ENCODE data around the gene LRP1B.

Gene LRP1B

DNA sequence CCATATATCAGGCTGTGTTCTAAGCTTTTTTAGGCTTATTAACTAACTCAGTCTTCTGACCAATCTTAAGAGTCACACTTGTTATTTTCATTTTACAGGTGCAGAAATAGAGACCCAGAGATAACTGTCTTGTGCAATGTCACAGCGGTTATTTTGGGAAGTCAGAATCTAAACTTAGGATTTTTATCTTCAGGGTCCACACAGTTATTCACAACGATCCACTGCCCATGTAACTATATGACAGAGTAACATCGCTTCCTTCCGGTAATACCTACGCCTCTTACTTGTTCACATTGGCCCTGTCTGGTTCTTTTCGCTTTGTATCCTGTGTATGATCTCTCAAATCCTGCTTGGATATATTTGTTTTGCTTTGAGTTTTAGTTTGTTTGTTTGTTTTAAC, 631.7 kb downstream of the LRP1B start:
- Mint-ChIP-seq H3K36me3 (ENCODE audit: low read depth) (no peaks in the 10 kb centered on the region), H3K4me1 (ENCODE audit: low read depth) (no peaks in the 10 kb centered on the region), H3K27me3 (no peaks in the 10 kb centered on the region), H3K27ac (no peak overlapping the region), H3K4me3 (no peak overlapping the region), H3K9me3 (no peaks in the 10 kb centered on the region)
- intact Hi-C loops (cut with micrococcal nuclease): no loop called here

DNA sequence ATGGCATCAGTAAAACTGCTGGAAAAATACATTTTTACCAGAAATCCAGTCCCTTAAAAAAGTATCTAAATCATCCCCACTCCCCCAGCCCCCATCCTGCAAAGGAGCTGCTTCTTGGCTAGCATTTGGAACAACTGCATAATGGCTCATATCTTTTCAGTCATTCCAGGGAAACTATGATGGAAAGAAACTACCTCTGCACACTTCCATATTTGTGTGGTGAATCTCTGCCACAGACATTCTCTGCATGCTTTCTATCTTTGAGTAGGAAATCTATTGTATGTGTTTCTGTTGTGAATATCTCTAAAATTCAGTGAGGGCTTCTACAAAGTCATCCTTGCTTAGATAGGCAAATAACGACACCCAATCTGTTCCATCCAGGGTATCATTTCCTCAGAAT, 632.3 kb downstream of the LRP1B start:
- H3K27ac Mint-ChIP-seq: no peak overlapping the region
- no peaks in the 10 kb centered on the region for H3K36me3 Mint-ChIP-seq (ENCODE audit: low read depth)
- no peak overlapping the region for H3K4me3 Mint-ChIP-seq
- no peaks in the 10 kb centered on the region for H3K9me3 Mint-ChIP-seq
- H3K4me1 Mint-ChIP-seq (ENCODE audit: low read depth): no peaks in the 10 kb centered on the region
- intact Hi-C loops (cut with micrococcal nuclease): no loop called here
- H3K27me3 Mint-ChIP-seq: no peaks in the 10 kb centered on the region

DNA sequence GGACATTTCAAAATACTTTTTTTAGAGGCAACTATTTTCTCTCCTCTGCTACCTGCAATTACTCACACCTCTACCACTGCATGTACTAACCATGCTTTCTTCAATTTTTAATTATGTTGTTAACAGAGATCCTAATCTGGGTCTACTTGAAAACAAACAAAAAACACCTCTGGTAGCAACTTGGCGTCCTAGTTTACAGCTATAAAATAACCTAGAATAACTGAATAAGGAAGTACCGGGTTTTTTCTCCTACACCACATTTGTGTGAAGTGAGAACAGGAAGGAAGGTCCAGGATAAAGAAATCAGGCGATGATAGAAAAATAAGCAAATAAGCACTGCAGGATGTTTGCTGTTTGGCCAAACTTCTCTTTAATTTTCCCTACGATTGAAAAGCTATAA, 633.5 kb downstream of the LRP1B start:
- Mint-ChIP-seq H3K36me3 (ENCODE audit: low read depth) (no peaks in the 10 kb centered on the region), H3K4me3 (no peak overlapping the region), H3K27ac (no peak overlapping the region), H3K27me3 (no peaks in the 10 kb centered on the region), H3K4me1 (ENCODE audit: low read depth) (no peaks in the 10 kb centered on the region), H3K9me3 (no peaks in the 10 kb centered on the region)
- intact Hi-C loops (cut with micrococcal nuclease): no loop called here

DNA sequence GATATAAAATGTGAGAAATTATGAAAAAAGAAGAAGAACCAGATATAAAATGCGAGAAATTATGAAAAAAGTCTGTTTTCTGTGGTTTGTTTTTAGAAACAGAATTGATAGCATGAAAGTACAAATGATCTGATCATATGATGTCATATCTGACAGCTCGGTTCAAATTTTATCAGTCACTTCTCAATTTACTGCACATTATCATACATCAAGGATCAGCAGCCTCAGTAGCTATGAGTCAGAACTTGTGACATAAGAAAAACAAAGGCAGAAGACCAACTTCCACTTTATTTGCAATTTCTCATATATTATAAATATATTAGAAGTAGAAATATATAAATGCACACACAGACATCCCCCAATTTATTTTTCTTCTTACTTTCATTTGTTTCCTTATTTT, 634.0 kb downstream of the LRP1B start:
- H3K27ac Mint-ChIP-seq: no peak overlapping the region
- no peaks in the 10 kb centered on the region for H3K9me3 Mint-ChIP-seq
- H3K4me1 Mint-ChIP-seq (ENCODE audit: low read depth): no peaks in the 10 kb centered on the region
- intact Hi-C loops (cut with micrococcal nuclease): no loop called here
- no peak overlapping the region for H3K4me3 Mint-ChIP-seq
- H3K27me3 Mint-ChIP-seq: no peaks in the 10 kb centered on the region
- no peaks in the 10 kb centered on the region for H3K36me3 Mint-ChIP-seq (ENCODE audit: low read depth)

DNA sequence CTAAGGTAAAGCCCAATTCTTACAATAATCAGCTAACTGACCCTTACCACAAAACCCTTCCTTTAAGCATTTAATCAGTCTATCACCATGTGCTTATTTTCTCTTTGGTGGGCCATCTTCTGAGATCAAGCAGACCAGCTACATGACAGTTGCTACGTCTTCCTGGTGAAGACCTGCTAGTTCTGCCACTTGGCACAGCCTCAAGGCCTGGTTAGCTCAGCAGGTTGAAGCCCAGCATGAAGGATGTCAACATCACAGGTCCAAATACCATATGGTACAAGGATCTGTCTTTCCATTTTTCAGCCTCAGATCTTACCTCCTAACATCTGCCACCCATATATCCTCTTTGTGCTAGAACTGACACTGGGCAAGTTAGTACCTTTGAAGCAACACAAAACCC, 636.9 kb downstream of the LRP1B start:
- intact Hi-C loops (cut with micrococcal nuclease): no loop called here
- Mint-ChIP-seq H3K27me3 (no peaks in the 10 kb centered on the region), H3K27ac (no peak overlapping the region), H3K36me3 (ENCODE audit: low read depth) (no peaks in the 10 kb centered on the region), H3K4me1 (ENCODE audit: low read depth) (no peaks in the 10 kb centered on the region), H3K9me3 (no peaks in the 10 kb centered on the region), H3K4me3 (no peak overlapping the region)

DNA sequence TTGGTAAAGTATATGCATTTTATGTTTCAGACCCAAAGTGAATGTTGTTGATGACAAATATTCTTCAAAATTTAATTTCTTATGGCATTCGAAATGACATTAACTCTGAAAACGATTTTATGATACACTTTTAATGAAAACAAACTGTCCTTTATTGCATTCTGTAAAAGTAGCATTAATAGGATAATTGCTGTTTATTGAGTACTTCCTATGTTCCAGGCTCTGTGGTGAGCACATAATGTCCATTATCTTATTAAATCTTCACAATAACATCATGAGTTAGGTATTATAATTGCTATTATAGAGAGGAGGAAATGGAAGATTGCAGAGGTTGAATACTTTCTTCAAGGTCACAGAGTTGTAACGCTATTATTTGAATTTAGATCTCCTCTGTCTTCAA, 638.0 kb downstream of the LRP1B start:
- Mint-ChIP-seq H3K9me3 (no peaks in the 10 kb centered on the region), H3K4me3 (no peak overlapping the region), H3K27ac (no peak overlapping the region), H3K36me3 (ENCODE audit: low read depth) (no peaks in the 10 kb centered on the region), H3K27me3 (no peaks in the 10 kb centered on the region), H3K4me1 (ENCODE audit: low read depth) (no peaks in the 10 kb centered on the region)
- intact Hi-C loops (cut with micrococcal nuclease): no loop called here

DNA sequence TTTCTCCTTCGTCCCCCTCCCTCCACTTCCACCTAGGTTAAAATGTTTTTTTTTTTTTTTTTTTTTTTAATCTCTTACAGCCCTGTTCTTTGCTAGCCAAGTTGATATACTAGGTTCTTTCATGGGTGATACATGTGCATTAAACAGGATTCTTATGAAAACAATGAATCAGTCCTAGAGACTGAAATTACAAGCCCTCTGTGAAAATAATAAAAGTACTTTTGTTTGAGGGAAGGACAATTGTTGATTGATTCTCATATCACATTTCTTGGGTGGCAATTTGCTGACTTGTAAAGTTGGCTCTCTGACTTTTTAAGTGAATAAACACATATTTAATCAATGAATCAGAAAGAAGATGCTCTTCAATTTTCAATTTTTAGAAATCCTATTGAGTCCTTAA, 639.9 kb downstream of the LRP1B start:
- H3K9me3 Mint-ChIP-seq: no peaks in the 10 kb centered on the region
- H3K27ac Mint-ChIP-seq: no peak overlapping the region
- intact Hi-C loops (cut with micrococcal nuclease): no loop called here
- no peak overlapping the region for H3K4me3 Mint-ChIP-seq
- H3K4me1 Mint-ChIP-seq (ENCODE audit: low read depth): no peaks in the 10 kb centered on the region
- no peaks in the 10 kb centered on the region for H3K36me3 Mint-ChIP-seq (ENCODE audit: low read depth)
- H3K27me3 Mint-ChIP-seq: no peaks in the 10 kb centered on the region

DNA sequence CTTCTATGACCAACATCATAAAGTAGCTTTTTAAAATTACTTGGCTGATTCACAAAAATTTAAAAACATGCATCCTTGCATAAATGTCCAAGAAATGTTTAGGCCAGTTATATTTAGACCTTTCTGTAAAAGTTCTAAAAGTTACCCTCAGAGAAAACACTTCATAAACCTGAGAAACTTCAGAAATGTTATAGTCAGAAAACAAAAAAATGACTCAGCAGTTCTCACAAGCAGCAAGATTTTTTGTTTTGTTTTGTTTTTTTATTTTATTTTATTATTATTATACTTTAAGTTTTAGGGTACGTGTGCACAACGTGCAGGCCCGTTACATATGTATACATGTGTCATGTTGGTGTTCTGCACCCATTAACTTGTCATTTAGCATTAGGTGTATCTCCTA, 648.1 kb downstream of the LRP1B start:
- Mint-ChIP-seq H3K9me3 (no peaks in the 10 kb centered on the region), H3K4me3 (no peak overlapping the region), H3K27ac (no peak overlapping the region), H3K4me1 (ENCODE audit: low read depth) (no peaks in the 10 kb centered on the region), H3K36me3 (ENCODE audit: low read depth) (no peaks in the 10 kb centered on the region), H3K27me3 (no peaks in the 10 kb centered on the region)
- intact Hi-C loops (cut with micrococcal nuclease): no loop called here

DNA sequence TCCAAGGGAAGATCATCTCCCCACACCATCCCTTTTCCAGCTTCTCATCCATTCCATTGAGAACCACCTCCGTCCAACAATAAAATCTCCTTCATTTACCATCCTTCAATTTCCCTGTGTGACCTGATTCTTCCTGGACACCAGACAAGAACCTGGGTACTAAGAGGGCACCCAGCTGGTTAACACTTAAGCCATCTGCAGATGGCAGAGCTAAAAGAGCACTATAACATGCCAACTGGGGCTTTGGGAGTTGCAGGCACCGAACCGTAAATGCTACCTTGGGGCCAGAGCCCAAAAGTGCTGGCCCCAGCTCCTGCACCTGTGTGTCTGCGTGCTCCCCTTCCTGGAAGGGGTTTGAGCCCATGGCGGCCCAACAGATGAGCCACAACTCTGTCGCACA, 655.0 kb downstream of the LRP1B start:
- intact Hi-C loops (cut with micrococcal nuclease): no loop called here
- Mint-ChIP-seq H3K27me3 (no peaks in the 10 kb centered on the region), H3K4me3 (no peak overlapping the region), H3K27ac (no peak overlapping the region), H3K4me1 (ENCODE audit: low read depth) (no peaks in the 10 kb centered on the region), H3K36me3 (ENCODE audit: low read depth) (no peaks in the 10 kb centered on the region), H3K9me3 (no peaks in the 10 kb centered on the region)

DNA sequence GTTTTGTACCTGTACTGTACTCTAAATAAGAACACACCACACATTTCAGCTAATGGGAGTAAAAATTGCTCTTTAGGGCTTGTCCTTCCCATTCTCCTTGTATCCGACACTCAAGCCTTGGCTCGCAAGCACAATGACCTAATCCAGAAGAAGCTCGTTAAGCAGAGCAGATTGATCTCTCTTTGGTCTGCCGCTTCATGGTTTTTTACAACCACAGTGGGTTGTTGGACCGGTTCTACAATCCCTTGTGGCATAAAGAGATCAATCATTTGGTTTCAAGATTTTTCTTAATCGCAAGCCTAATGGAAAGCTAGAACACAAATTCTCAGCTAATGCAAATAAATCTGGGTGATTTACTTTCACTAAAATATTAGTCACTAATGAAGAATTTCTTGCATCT, 662.1 kb downstream of the LRP1B start:
- Mint-ChIP-seq H3K4me3 (no peak overlapping the region), H3K27me3 (no peaks in the 10 kb centered on the region), H3K9me3 (no peaks in the 10 kb centered on the region), H3K27ac (no peak overlapping the region), H3K4me1 (ENCODE audit: low read depth) (no peaks in the 10 kb centered on the region), H3K36me3 (ENCODE audit: low read depth) (no peaks in the 10 kb centered on the region)
- intact Hi-C loops (cut with micrococcal nuclease): no loop called here

DNA sequence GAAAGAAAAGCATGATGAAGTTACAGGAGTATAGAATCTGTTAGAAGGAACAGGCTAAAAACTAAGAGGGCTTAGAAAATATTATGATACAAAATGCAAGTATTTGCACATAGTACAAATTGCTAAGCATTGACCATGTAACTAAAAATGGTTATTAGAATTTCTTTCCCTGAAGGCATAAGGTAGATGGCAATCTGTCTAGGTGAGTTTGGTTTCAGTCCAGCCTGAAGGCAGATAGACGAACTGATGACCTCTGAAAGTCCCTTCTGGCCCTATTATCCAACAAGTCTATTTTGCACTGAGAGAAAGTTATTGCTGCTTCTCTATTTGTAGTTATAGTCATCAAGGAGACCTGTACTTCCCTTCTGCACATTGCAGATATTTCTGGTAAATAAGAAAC, 663.5 kb downstream of the LRP1B start:
- Mint-ChIP-seq H3K4me1 (ENCODE audit: low read depth) (no peaks in the 10 kb centered on the region), H3K27me3 (no peaks in the 10 kb centered on the region), H3K27ac (no peak overlapping the region), H3K9me3 (no peaks in the 10 kb centered on the region), H3K4me3 (no peak overlapping the region), H3K36me3 (ENCODE audit: low read depth) (no peaks in the 10 kb centered on the region)
- intact Hi-C loops (cut with micrococcal nuclease): no loop called here

DNA sequence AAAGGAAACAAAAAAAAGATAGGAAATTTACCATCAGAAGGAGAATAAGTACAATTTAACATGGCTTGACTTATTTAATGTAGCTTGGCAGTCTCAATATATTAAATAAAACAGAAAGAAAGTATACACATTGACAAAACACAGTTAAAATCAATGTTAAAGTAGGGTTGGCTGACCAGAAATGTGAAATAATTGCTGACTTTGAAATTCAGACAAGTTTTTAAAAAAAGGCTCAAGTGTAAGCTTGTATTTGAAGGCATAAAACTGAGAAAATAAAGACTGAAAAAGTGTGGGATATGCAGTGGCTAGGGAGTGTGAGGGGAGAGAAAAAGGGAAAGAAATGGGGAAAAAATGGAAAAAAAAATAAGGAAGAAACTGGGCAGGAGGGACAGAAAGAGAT, 665.8 kb downstream of the LRP1B start:
- intact Hi-C loops (cut with micrococcal nuclease): no loop called here
- Mint-ChIP-seq H3K4me3 (no peak overlapping the region), H3K36me3 (ENCODE audit: low read depth) (no peaks in the 10 kb centered on the region)

DNA sequence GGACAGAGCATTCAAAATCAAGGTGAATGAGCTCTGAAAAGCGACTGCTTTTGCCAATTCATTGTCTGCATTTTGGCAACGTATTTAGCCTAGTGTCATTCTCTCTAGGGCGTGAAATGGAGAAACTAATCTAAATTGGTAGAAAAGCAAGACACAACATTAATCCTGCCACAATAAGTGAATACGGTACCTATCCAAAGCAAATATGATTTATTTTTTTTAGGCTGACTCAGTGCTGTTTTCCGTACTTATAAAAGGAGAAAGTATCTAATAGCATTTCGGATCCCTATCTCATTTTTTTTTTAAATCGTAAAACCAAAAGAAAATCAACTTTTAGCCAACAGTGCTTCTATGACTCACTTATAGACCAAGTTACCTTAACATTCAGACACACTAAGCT, 672.5 kb downstream of the LRP1B start:
- intact Hi-C loops (cut with micrococcal nuclease): no loop called here
- H3K4me3 Mint-ChIP-seq: no peak overlapping the region
- H3K9me3 Mint-ChIP-seq: no peaks in the 10 kb centered on the region
- H3K4me1 Mint-ChIP-seq (ENCODE audit: low read depth): no peaks in the 10 kb centered on the region
- no peaks in the 10 kb centered on the region for H3K27me3 Mint-ChIP-seq
- no peak overlapping the region for H3K27ac Mint-ChIP-seq
- H3K36me3 Mint-ChIP-seq (ENCODE audit: low read depth): no peaks in the 10 kb centered on the region

More for the DNA sequence above, 665.8 kb downstream of the LRP1B start:
- Mint-ChIP-seq H3K27me3 (no peaks in the 10 kb centered on the region), H3K27ac (no peak overlapping the region), H3K9me3 (no peaks in the 10 kb centered on the region), H3K4me1 (ENCODE audit: low read depth) (no peaks in the 10 kb centered on the region)

DNA sequence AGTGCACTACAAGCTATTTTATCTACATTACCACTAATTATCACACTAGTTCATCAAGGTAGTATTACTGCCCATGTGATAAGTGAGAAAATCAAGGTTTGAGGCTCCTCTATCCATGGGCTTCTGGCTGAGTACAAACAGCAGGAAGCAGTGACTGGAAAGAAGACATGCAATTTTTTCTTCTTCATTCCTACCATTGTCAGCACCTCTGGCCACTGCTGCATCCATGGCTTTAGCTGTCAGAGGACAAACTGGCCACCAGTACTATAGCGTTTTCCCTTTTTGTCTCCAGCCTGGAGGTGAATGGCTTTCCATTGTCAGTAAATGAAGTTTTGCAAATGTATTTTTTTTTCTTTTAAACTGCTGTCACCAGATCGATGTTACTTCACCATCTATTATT, 674.9 kb downstream of the LRP1B start:
- H3K9me3 Mint-ChIP-seq: no peaks in the 10 kb centered on the region
- H3K36me3 Mint-ChIP-seq (ENCODE audit: low read depth): no peaks in the 10 kb centered on the region
- H3K27me3 Mint-ChIP-seq: no peaks in the 10 kb centered on the region
- intact Hi-C loops (cut with micrococcal nuclease): no loop called here
- H3K4me1 Mint-ChIP-seq (ENCODE audit: low read depth): no peaks in the 10 kb centered on the region
- no peak overlapping the region for H3K27ac Mint-ChIP-seq
- H3K4me3 Mint-ChIP-seq: no peak overlapping the region

DNA sequence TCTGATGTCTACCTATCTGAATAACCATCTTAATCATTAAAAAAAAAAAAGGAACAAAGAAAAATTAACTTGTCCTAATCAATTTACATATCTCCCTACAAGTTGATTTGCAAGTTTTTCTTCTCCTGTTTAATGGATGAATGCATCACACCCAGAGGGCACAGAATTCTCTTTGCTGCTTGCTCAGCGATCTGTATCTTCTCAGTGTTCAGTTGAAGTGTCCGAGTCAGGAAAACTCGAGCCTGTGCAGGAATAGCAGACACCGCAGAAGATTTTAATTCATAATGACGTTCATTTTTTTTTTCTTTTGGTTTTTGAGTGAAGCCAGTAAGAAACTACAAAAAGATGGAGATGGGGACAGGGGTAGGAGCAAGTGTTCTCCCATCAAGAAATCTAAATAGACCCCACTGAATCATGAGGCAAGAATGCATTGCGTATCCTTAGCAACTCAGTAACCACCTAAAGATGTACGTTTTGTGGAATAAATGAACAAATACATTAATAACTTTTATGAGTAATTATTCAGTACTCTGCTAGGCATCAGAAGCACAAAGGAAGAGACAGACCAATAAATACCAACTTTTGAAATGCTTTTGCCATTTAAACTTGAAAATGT, 675.5 kb downstream of the LRP1B start:
- Mint-ChIP-seq H3K4me3 (no peak overlapping the region), H3K4me1 (ENCODE audit: low read depth) (no peaks in the 10 kb centered on the region), H3K27ac (no peak overlapping the region), H3K36me3 (ENCODE audit: low read depth) (no peaks in the 10 kb centered on the region), H3K9me3 (no peaks in the 10 kb centered on the region), H3K27me3 (no peaks in the 10 kb centered on the region)
- intact Hi-C loops (cut with micrococcal nuclease): no loop called here
